Rectal smooth muscle tissue (tissue), 1 donor: ENCODE measurements around the gene BCKDHA.

Experiments
- H3K27ac ChIP-seq: one replicate; pipeline ENCODE4 v1.7.0; 2013; ENCODE audit warnings: low read depth, low read length, inconsistent platforms
- H3K27me3 ChIP-seq: one replicate; pipeline ENCODE4 v1.7.0; 2013; ENCODE audit warnings: low read length; ENCODE audit not compliant: control insufficient read depth, insufficient read depth
- H3K36me3 ChIP-seq: one replicate; pipeline ENCODE4 v1.7.0; 2013; ENCODE audit warnings: low read length; ENCODE audit not compliant: control insufficient read depth, insufficient read depth
- H3K4me1 ChIP-seq: one replicate; pipeline ENCODE4 v1.7.0; 2013; ENCODE audit warnings: low read length; ENCODE audit not compliant: control insufficient read depth, insufficient read depth
- H3K4me3 ChIP-seq: one replicate; pipeline ENCODE4 v1.7.0; 2013; ENCODE audit warnings: low read length
- H3K9ac ChIP-seq: one replicate; pipeline ENCODE4 v1.7.0; 2013; ENCODE audit warnings: low read length

The BCKDHA gene

DNA sequence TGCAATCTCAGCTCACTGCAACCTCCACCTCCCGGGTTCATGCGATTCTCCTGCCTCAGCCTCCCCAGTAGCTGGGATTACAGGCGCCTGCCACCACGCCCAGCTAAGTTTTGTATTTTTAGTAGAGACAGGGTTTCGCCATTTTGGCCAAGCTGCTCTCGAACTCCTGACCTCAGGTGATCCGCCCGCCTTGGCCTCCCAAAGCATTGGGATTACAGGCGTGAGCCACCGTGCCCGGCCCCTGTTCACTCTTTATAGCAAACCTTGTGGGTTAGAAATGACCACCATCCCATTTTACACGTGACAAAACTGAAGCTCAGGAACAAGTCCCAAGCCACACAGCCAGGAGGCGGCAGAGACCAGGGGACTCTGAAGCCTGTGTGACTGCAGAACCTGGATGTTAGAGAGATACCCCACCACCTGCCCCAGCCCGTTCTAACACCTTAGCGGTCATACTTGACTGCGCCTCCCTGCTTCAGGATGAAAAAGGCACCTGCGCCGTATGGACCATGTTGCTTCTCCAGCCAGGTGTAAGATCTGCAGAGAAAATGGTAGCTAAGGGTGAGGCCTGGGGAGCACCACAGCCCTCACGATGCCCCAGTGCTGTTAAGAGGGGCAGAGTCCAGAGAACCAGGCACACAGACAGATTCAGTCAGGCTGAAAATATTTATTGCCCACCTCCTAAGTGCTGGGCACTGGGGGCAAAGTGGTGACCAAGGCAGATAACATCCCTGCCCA lies 38.5 kb downstream of the BCKDHA start:
- peaks cover 7% of the 10 kb centered on the region for H3K4me1 ChIP-seq
- peaks cover 22% of the 10 kb centered on the region for H3K36me3 ChIP-seq
- H3K4me3 ChIP-seq = no peak overlapping the region
- no peak overlapping the region for H3K9ac ChIP-seq
- no peak overlapping the region for H3K27ac ChIP-seq
- H3K27me3 ChIP-seq = no peaks in the 10 kb centered on the region

DNA sequence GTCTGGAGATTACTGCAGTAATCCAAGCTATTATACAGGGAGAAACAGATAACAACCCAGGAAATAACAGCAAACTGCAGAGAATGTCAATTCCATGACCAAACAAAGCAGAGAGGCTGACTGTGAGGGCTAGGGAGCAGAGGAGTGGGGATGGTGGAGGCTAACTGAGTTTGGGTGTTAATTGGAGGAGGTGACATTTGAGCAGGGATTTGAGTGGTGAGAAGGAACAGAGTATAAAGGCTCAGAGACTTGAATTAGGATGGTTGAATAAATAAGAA lies 39.0 kb downstream of the BCKDHA start:
- H3K27ac ChIP-seq = no peak overlapping the region
- H3K9ac ChIP-seq = no peak overlapping the region
- H3K4me1 ChIP-seq = peaks cover 7% of the 10 kb centered on the region
- H3K27me3 ChIP-seq = no peaks in the 10 kb centered on the region
- H3K4me3 ChIP-seq = no peak overlapping the region
- H3K36me3 ChIP-seq = peaks cover 22% of the 10 kb centered on the region

DNA sequence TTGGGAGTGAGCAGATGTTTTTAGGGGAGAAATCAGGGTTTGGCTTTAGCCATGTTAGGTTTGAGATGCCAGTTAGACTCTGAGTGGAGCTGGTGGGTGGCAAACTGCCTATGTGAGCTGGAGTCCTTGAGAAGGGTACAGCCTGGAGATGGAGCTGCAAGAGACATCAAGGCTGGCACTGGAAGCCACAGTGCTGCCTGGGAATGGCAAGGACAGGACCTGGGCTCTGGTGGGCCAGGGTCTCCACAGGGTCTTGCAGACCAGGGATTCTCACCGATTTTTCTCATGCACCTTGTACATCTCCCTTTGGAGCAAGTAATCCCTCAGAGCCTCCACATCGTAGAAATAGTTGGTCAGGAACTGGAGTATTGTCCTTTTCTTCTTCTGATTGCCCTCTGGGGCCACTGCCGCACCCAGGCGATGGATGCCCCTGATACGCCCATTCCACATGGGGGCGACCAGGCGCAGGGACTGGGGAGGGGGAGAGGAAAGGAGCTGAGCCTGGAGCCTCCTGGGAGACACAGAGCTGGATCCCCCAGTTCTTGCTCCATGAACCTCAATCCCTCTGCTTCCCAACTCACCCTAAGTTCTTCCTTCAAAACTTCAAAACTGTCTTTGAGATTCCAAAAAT lies 40.4 kb downstream of the BCKDHA start:
- Histone ChIP-seq H3K27ac (no peak overlapping the region), H3K27me3 (no peaks in the 10 kb centered on the region), H3K4me3 (no peak overlapping the region), H3K4me1 (peaks cover 7% of the 10 kb centered on the region), H3K36me3 (peaks cover 8% of the 10 kb centered on the region), H3K9ac (no peak overlapping the region)

DNA sequence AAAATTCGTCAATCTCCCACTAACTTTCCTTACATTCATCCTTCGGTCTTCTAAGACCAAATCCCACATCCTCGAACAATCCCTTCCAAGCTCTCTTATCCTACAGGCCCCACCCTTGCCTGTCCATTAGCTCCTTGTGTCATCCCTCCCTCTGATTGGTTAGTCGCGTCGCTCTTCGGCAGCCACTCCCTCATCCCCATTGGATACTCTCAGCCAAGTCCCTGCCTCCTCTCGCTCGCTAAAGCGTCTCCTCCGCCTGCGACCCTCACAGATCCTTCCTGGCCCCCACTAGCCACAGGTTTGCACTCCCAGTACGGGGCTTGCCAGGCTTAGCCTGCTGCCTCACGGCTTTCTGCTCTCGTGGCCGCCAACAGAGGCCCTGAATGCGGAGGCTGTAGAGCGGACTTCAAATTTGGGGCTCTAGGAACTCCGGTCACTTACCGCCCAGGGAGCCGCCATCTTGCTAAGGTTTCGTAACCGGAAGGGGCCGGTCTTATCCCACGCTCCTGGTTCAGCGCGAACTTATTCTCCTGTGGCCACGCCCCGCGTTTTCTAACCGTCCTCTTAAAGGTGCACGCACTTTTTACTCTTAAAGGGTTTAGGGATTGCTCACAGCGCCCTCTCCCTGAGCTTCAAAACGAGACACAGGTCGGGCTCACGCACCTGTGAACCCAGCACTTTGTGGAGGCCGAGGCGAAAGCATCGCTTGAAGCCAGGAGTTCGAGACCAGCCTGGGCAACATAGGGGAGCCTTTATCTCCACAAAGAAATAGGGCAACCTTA lies 42.0 kb downstream of the BCKDHA start, which contains the start of gene DMAC2:
TSS of gene DMAC2 (minus strand) at position 472 of the 782 bp plus-strand sequence. CDS start at position 459, 13 bp downstream.
- Histone ChIP-seq H3K36me3 (peaks cover 6% of the 10 kb centered on the region), H3K4me3 (peak within 1 kb of the TSS; percentile 100), H3K9ac (peak within 1 kb of the TSS; percentile 95), H3K27ac (peak within 1 kb of the TSS; percentile 98), H3K4me1 (peaks cover 7% of the 10 kb centered on the region), H3K27me3 (no peaks in the 10 kb centered on the region)

DNA sequence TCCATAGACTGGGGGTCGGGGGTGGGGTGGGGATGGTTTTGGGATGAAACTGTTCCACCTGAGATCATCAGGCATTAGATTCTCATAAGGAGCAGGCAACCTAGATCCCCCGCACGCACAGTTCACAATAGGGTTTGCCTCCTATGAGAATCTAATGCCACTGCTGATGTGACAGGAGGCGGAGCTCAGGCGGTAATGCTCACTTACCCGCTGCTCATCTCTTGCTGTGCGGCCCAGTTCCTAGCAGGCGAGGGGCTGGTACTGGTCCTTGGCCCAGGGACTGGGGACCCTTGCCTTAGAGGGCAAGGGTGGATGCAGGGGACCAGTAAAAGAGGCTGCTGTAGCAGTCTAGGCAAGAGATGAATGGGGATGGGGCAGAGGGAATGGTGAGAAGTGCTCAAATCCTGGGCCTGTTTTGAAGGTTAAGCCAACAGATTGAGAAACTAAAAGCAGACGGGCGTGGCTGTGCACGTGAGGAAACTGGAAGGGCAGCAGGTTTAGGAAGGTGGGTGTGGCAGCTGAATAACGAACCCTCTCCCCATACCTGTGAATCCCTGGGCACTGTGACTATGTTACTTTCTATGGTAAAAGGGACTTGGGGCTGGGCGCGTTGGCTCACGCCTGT lies 43.8 kb downstream of the BCKDHA start:
- Histone ChIP-seq H3K27me3 (no peaks in the 10 kb centered on the region), H3K27ac (no peak overlapping the region), H3K4me1 (peaks cover 7% of the 10 kb centered on the region), H3K9ac (no peak overlapping the region), H3K36me3 (peaks cover 5% of the 10 kb centered on the region), H3K4me3 (no peak overlapping the region)

DNA sequence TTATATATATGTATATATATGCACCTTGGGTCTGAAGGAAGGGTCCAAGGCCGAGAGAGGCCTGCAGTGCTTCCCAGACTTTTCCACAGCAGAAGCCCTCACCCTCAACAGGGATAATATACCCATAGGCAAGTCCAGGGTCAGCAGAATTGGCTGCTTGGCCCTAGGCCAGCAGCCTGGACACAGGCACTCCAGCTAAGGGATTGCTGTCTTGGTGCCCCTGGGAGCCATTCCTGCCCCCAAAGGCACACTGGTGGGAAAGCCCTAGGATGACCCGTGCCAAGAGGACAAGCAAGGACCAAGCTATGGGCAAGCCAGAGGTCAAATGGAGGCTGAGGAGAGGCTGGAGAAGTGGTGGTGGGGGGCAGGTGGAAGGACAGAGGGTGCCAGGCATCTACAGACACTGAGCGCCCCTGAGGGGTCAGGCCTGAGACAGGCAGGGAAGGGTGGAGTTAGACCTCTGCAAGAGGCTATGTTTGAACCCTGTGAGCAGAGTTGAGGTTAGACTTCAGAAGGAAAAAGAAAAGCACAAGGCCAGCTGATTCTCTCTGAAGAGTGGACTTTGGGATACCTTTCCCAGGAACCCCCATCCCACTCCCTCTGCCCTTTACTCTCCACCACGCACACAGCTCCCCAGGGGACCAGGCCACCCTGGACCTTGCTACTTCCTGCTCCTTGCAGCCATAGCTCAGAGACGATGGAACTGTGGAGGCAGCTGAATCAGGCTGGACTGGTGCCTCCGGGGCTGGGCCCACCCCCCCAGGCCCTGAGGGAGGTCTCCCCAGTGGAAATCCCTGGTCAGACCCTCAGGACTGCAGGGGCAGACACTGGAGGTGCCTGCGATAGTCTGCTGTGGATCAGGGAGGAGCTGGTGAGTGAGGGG lies 45.1 kb downstream of the BCKDHA start, which contains the start of gene ERICH4:
TSS of gene ERICH4 (plus strand) at position 684 of the 883 bp plus-strand sequence. CDS start at position 698, 14 bp downstream.
- no peak within 1 kb of the TSS for H3K4me3 ChIP-seq
- H3K27me3 ChIP-seq = no peaks in the 10 kb centered on the region

DNA sequence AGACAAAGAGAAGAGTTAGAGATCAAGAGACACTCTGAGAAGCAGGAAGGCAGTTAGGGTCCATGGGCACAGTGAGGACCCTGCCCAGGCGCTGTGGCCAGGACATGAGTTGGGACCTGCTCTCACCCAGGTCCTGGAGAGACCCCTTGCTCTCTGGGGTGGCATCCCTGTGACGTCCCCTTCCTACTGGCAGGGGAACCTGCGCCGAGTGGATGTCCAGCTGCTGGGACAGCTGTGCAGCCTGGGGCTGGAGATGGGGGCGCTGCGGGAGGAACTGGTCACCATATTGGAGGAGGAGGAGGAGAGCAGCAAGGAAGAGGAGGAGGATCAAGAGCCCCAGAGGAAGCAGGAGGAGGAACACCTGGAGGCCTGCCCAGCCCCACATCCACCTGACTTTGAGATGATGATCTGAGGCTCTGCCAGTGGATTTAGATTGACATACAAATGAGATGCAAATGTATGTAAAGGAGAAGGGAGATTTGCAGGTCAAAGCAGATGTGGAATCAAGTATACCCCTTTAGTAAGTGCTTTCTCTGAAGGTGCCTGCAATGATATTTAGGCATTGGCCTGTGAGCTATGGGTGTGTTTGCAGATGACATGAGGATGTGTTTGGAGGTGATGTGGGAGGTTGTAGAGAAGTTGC lies 46.3 kb downstream of the BCKDHA start:
- Histone ChIP-seq H3K27me3 (no peaks in the 10 kb centered on the region), H3K4me1 (peaks cover 6% of the 10 kb centered on the region), H3K4me3 (no peak overlapping the region), H3K9ac (no peak overlapping the region), H3K36me3 (peaks cover 2% of the 10 kb centered on the region), H3K27ac (no peak overlapping the region)

More for the DNA sequence above, 45.1 kb downstream of the BCKDHA start, which contains the start of gene ERICH4:
- peaks cover 2% of the 10 kb centered on the region for H3K36me3 ChIP-seq
- H3K9ac ChIP-seq = no peak within 1 kb of the TSS
- H3K4me1 ChIP-seq = peaks cover 7% of the 10 kb centered on the region
- H3K27ac ChIP-seq = no peak within 1 kb of the TSS

DNA sequence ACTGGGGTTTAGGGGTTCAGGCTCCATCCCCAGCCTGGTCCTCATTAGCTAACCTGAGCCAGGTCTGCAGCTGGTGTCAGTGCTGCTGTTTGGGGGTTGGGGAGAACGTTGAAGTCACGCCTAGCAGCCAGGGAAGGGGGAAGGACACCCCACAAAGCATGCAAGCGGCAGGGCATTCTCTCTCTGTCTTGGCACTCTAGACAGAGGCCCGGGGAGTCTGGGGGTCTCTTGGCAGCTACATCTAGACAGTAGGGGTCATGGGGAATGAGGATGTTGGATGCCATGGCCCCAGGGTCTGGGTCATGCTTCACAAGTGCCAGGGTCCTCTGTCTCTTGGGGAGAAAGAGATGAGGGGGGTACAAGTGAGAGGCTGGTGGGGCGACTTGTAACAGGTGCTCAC lies 48.0 kb downstream of the BCKDHA start:
- Histone ChIP-seq H3K9ac (no peak overlapping the region), H3K36me3 (no peaks in the 10 kb centered on the region), H3K4me3 (no peak overlapping the region), H3K27me3 (no peaks in the 10 kb centered on the region), H3K4me1 (no peaks in the 10 kb centered on the region), H3K27ac (no peak overlapping the region)

DNA sequence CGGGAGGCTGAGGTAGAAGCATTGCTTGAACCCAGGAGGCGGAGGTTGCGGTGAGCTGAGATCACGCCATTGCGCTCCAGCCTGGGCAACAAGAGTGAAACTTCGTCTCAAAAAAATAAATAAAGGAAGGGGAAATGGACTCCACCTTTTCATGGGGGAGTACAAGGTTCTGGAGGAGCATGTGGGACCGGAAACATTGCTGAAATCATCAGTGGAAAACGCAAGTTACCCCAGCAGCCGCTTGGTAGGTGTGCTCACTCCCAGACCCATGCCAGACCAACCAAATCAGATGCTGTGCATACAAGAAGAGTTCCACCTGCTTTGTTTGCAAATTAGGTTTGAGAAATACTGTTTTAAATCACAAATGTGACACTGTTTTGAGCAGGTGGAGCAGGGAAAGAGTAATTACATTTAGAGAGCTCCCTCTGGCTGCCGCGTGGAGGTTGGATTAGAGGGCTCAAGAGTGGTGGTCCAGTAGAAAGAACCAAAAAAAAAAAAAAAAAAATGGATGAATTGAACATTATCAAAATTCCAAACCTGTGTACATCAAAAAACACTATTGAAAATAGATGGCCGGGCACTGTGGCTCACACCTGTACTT lies 50.2 kb downstream of the BCKDHA start:
- Histone ChIP-seq H3K4me1 (no peaks in the 10 kb centered on the region), H3K9ac (no peak overlapping the region), H3K36me3 (no peaks in the 10 kb centered on the region), H3K4me3 (no peak overlapping the region), H3K27me3 (no peaks in the 10 kb centered on the region), H3K27ac (no peak overlapping the region)

DNA sequence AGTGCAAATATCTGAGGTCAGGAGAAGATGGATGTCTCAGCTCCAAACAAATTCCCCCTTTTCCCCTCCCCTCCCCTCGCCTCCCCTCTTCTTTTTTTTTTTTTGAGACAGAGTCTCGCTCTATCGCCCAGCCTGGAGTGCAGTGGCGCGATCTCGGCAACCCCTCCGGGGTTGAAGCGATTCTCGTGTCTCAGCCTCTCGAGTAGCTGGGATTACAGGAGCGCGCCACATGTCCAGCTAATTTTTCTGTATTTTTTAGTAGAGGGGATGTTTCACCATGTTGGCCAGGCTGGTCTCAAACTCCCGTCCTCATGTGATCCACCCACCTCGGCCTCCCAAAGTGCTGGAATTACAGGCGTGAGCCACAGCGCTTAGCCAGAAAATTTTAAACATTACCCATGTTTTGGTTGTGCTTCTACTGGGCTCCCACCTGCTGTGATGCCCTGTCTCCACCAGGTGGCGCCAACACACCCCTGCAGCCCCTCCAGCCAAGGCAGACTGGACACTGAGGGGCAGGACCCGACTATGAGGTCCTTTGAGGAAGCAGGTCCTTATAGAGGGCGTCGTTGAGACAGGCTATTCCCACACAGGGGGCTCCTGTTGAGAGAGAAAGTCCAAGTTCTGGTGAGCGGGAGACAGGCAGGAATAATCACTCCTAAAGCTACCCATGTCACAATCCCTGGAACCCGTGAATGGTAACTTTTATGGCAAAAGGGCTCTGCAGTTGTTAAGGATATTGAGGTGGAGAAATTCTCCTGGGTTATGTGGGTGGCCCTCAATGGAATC lies 51.7 kb downstream of the BCKDHA start:
- Histone ChIP-seq H3K9ac (no peak overlapping the region), H3K27me3 (no peaks in the 10 kb centered on the region), H3K4me3 (no peak overlapping the region), H3K4me1 (no peaks in the 10 kb centered on the region), H3K36me3 (no peaks in the 10 kb centered on the region), H3K27ac (no peak overlapping the region)
